ENCODE measurements around the gene SPOPL. TPM values are rescaled to one million over a fixed set of nuclear protein-coding genes. Genes with fewer than 3 reads are reported as not detected.

Gene SPOPL
- total and polyA plus RNA-seq, 12 donors: 1.5 to 26.2 (median 14.0) TPM

DNA sequence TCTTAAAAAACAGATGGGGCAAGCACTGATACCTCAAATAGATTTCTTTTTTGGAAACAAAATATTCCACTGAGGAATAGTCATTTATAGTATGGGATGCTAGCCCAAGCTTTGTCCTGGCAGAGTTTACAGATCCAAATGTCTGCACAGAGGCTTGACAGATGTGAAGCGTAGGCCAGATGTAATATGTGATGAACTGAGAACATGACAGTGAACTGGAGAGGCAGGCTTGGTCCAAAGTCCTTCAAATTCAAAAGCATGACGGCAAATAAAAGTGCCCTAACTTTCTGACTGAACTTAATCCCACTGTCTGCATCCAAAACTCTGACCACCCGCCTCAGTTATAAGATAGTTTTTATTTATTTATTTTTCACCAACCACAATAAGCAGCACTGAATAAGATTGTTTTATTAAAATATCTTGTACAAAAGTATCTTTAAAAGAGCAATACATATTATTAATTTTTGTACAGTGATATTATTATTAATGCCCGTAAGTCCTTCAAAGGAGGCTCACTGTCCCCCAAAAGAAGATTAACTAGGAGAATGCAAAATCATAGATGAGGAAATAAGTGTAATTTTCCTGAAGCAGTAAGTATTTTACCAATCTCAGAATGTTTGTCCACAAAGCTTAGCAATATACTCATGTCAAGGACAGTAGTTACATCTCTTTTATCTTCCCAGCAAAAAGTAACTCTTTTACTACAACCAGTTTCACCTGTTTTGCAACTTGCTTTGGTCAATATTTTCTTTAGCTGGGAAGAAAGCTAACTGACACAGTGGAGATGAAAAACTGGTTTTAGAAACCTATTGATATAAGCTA, 10.7 kb upstream of the SPOPL start:
- H3K9me3 ChIP-seq (replicated peaks in 1 of 3): no peaks in the 10 kb centered on the region
- DNase-seq: no peak
- H3K36me3 ChIP-seq (replicated peaks in 1 of 2): no peaks in the 10 kb centered on the region
- TF ChIP-seq POLR2A (IDR thresholded peaks at IDR 0.05): no peak
- TF ChIP-seq, protein P1, sequence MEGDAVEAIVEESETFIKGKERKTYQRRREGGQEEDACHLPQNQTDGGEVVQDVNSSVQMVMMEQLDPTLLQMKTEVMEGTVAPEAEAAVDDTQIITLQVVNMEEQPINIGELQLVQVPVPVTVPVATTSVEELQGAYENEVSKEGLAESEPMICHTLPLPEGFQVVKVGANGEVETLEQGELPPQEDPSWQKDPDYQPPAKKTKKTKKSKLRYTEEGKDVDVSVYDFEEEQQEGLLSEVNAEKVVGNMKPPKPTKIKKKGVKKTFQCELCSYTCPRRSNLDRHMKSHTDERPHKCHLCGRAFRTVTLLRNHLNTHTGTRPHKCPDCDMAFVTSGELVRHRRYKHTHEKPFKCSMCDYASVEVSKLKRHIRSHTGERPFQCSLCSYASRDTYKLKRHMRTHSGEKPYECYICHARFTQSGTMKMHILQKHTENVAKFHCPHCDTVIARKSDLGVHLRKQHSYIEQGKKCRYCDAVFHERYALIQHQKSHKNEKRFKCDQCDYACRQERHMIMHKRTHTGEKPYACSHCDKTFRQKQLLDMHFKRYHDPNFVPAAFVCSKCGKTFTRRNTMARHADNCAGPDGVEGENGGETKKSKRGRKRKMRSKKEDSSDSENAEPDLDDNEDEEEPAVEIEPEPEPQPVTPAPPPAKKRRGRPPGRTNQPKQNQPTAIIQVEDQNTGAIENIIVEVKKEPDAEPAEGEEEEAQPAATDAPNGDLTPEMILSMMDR (IDR thresholded peaks at IDR 0.05): no peak
- no peaks in the 10 kb centered on the region for H3K27me3 ChIP-seq
- intact Hi-C loops (cut with DNase I): no loop called here
- no peak overlapping the region for H3K27ac ChIP-seq
- WGBS, 4 donors: 73 to 97% (median 87%) methylated on average over 4 of the region's 4 CpGs
- H3K4me1 ChIP-seq (replicated peaks in 1 of 2): no peaks in the 10 kb centered on the region
- H3K4me3 ChIP-seq: no peak overlapping the region

GRCh38 chr2:138491495-138491862, 10.1 kb upstream of the SPOPL start:
- DNase-seq: no peak
- no peak for TF ChIP-seq POLR2A (IDR thresholded peaks at IDR 0.05)
- TF ChIP-seq, protein P1 (IDR thresholded peaks at IDR 0.05): no peak
- no peaks in the 10 kb centered on the region for H3K36me3 ChIP-seq (replicated peaks in 1 of 2)
- no peaks in the 10 kb centered on the region for H3K27me3 ChIP-seq
- no peak overlapping the region for H3K27ac ChIP-seq
- no peaks in the 10 kb centered on the region for H3K9me3 ChIP-seq (replicated peaks in 1 of 3)
- intact Hi-C loops (cut with DNase I): no loop called here
- H3K4me3 ChIP-seq: no peak overlapping the region
- no peaks in the 10 kb centered on the region for H3K4me1 ChIP-seq (replicated peaks in 1 of 2)

DNA sequence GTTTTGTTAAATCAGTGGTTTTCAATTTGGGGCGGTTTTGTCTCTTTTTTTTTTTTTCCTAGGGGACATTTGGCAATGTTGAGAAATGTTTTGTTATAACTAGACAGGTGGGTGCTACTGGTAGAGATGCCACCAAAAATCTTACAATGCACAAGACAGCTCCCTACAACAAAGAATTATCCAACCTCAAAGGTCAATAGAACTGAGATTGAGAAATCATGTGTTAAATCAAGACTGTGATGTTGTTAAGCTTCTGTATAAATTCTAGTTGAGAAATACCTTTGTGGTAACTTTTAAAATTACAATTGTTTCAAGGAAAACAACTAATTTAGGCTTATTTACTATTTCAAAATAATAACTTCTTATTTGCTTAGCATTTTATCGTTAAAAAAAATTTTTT, 9.4 kb upstream of the SPOPL start:
- intact Hi-C loops (cut with DNase I): no loop called here
- TF ChIP-seq POLR2A (IDR thresholded peaks at IDR 0.05): no peak
- TF ChIP-seq, protein P1 (IDR thresholded peaks at IDR 0.05): no peak
- Histone ChIP-seq H3K27me3 (no peaks in the 10 kb centered on the region), H3K27ac (no peak overlapping the region), H3K9me3 (replicated peaks in 1 of 3) (no peaks in the 10 kb centered on the region), H3K4me3 (no peak overlapping the region), H3K36me3 (replicated peaks in 1 of 2) (no peaks in the 10 kb centered on the region), H3K4me1 (replicated peaks in 1 of 2) (no peaks in the 10 kb centered on the region)
- DNase-seq: no peak
- 92 to 96% (median 95%) methylated on average over 2 of the region's 2 CpGs for WGBS, 4 donors

- Histone ChIP-seq H3K27ac (no peak overlapping the region), H3K4me3 (no peak overlapping the region), H3K27me3 (no peaks in the 10 kb centered on the region), H3K36me3 (replicated peaks in 1 of 2) (no peaks in the 10 kb centered on the region), H3K4me1 (replicated peaks in 1 of 2) (no peaks in the 10 kb centered on the region), H3K9me3 (replicated peaks in 1 of 3) (no peaks in the 10 kb centered on the region)
- TF ChIP-seq, protein P1 (IDR thresholded peaks at IDR 0.05): no peak
- no peak for TF ChIP-seq POLR2A (IDR thresholded peaks at IDR 0.05)
- no peak for DNase-seq
- intact Hi-C loops (cut with DNase I): no loop called here
- WGBS, 4 donors: 92 to 100% (median 94%) methylated on average over 4 of the region's 4 CpGs
Observed at GRCh38 chr2:138493334-138493733, 8.2 kb upstream of the SPOPL start.

All from adrenal gland (tissue), 12 donors.